ENCODE data around the gene PCGF1.

The PCGF1 gene

GRCh38 chr2:74507145-74507925 is at the start of gene PCGF1:
TSS of gene PCGF1 (minus strand) at chr2:74507695. CDS start at chr2:74507668, 27 bp downstream.
- DNase-seq (ENCODE audit: low spot score): peak; percentile 97

DNA sequence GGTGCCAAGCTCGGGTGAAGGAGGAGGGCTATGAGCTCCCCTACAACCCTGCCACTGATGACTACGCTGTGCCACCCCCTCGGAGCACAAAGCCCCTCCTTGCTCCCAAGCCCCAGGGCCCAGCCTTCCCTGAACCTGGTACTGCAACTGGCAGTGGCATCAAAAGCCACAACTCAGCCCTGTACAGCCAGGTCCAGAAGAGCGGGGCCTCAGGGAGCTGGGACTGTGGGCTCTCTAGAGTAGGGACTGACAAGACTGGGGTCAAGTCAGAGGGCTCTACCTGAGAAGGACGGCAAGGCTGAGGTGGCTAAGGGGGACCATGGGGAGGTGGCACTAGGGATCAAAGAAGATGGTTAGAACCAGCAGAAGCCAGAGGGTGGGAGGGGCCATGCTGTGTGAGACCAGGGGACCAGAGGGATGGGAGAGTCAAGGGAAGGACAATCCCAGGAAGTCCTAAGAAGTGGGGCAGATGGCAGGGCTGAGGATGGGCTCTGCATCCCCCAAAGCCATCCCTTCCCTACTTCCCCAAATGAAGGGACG is 49.4 kb upstream of the PCGF1 start:
- DNase-seq (ENCODE audit: low spot score): no peak

DNA sequence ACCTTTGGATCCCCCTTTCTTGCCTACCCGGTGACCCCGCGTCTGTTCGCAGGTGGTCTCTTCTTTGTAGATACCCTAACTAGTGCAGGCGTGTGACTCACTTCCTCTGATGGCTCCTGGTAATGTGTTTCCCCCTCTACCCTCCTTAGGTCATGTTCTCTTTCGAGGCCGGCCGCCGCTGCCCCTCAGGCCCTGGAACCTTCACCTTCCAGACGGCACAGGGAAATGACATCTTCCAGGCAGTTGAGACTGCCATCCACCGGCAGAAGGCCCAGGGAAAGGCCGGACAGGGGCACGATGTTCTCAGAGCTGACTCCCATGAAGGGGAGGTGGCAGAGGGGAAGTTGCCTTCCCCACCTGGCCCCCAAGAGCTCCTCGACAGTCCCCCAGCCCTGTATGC is 48.7 kb upstream of the PCGF1 start:
- DNase-seq (ENCODE audit: low spot score): no peak

GRCh38 chr2:74555610-74556103 is 48.2 kb upstream of the PCGF1 start:
- DNase-seq (ENCODE audit: low spot score): no peak

- peak; percentile 42 for DNase-seq (ENCODE audit: low spot score)
These were observed 47.5 kb upstream of the PCGF1 start for GRCh38 chr2:74554820-74555531.

GRCh38 chr2:74553892-74554819 is 46.7 kb upstream of the PCGF1 start, which contains the start of the genes DOK1 and LOXL3:
TSS of gene DOK1 (plus strand) at chr2:74554720. CDS start at chr2:74554755, 35 bp downstream.
TSS of gene LOXL3 (minus strand) at chr2:74553942. CDS start at chr2:74552634, 1,308 bp downstream.
- DNase-seq (ENCODE audit: low spot score): peak; percentile 79

- DNase-seq (ENCODE audit: low spot score): no peak
These were observed 45.7 kb upstream of the PCGF1 start for GRCh38 chr2:74552914-74553811.

GRCh38 chr2:74551942-74552913 is 44.7 kb upstream of the PCGF1 start:
- DNase-seq (ENCODE audit: low spot score): no peak

DNA sequence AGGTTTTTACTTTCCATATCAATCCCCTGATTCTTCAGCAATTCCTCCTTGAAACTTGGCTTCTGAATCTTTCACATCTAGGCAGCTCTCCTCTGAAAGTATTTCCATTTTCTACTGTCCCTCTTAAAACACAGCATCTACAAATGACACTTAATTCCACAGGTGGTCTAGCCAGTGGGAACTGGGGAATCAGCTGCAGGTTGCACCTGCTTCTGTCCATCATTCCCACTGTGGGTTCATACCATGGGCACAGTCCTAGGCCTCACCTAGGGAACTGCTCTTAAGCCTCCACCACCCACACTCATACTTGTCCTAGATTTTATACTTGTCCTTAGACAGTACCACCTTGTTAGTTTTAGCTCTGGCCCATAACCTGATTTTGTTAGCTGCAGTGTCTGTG is 44.0 kb upstream of the PCGF1 start:
- DNase-seq (ENCODE audit: low spot score): no peak

DNA sequence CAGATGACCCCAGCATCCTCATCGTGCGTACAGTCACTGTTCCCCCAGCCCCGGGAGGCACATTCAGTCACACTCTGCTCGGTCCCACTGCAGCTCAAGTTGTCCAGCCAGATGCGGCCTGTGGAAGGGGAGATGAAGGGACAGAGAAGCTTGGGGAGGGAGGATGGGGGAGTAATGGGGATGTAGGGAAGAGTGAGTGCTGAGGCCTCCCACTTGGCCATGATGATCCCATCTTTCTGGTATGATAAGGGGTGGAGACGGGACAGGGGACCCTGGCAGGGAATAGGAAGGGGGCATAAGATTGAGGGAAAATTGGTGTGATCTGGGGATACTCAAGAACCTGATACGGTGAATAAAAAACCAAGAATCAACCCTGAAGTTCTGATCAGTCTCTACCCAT is 42.7 kb upstream of the PCGF1 start:
- DNase-seq (ENCODE audit: low spot score): no peak

- peak; percentile 74 for DNase-seq (ENCODE audit: low spot score)
These were observed 41.7 kb upstream of the PCGF1 start for GRCh38 chr2:74548900-74549826.

- no peak for DNase-seq (ENCODE audit: low spot score)
These were observed 40.9 kb upstream of the PCGF1 start for GRCh38 chr2:74548285-74548899.

GRCh38 chr2:74546004-74546403 is 38.5 kb upstream of the PCGF1 start:
- no peak for DNase-seq (ENCODE audit: low spot score)

DNA sequence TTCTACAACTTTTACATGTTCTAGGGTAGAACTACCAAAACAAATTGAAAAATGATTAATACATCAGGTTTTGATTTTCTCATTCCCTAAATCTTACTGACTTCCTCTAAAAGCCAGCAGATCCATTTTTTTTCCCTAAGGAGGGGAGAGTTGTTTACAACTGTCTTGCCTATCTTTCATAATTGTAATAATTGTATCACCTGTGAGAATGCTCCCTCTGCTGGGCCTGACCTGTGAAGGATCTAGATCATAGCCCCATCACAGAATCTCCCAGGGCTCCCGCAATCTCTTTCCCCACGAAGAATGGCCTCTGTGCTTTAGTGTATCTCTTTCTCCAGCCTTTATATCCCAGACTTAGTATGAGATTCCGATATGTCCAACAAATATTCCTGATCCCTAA is 37.1 kb upstream of the PCGF1 start:
- DNase-seq (ENCODE audit: low spot score): no peak

- DNase-seq (ENCODE audit: low spot score): no peak
These were observed 35.5 kb upstream of the PCGF1 start for GRCh38 chr2:74542978-74543377.

- no peak for DNase-seq (ENCODE audit: low spot score)
These were observed 32.8 kb upstream of the PCGF1 start for GRCh38 chr2:74540291-74540690.

- DNase-seq (ENCODE audit: low spot score): no peak
These were observed 31.4 kb upstream of the PCGF1 start for GRCh38 chr2:74538881-74539339.

DNA sequence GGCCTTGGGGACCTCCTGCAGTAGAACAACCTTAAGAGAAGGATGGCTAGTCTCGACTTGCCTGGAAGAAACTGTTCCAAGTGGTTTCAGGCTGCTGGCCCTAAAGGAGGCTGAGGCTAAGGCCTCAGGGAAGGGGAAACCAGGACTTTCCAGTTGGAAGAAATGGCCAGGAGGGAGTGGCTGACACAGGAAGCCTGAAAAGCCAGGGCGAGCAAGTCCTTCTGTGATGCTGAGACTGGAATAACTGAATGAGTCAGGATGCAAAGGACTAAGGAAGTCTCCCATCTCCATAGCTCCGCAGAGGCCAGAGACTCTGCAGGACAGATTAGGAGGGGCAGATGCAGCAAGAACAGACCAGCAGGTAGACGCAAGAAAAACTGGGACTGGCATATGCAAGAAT is 29.6 kb upstream of the PCGF1 start:
- no peak for DNase-seq (ENCODE audit: low spot score)
